ENCODE data around the gene MAGI2.

GRCh38 chr7:78760620-78761355, 692.7 kb downstream of the MAGI2 start:
- TF ChIP-seq CTCF (conservative IDR thresholded peaks at IDR 0.05; ENCODE audit: low read depth in 2 of 2) (no peak), POLR2AphosphoS5 (IDR thresholded peaks at IDR 0.05; ENCODE audit: low read depth) (no peak), EZH2phosphoT487 (IDR thresholded peaks at IDR 0.05; ENCODE audit: unreplicated experiment) (no peak), EZH2 (IDR thresholded peaks at IDR 0.05; ENCODE audit: low read depth, unreplicated experiment) (no peak), REST (IDR thresholded peaks at IDR 0.05; ENCODE audit: unreplicated experiment) (no peak), NANOG (IDR thresholded peaks at IDR 0.05; ENCODE audit: borderline replicate concordance) (no peak), ZNF462 (CRISPR knock-in tag; IDR thresholded peaks at IDR 0.05) (no peak), CREB1 (CRISPR knock-in tag; IDR thresholded peaks at IDR 0.05; ENCODE audit: low read depth) (no peak), STAT1 (IDR thresholded peaks at IDR 0.05; ENCODE audit: unreplicated experiment) (no peak)
